ENCODE data around the gene SLC35F3.
"Not testable (repeated sequence)": the region's sequence is repeated elsewhere in the genome, so short reads cannot be mapped to it uniquely, and the experiment has no call there.

Gene SLC35F3

GRCh38 chr1:234222561-234223280, 318.2 kb downstream of the SLC35F3 start:
- no peak for DNase-seq (ENCODE audit: low spot score)

GRCh38 chr1:234226113-234226818, 321.8 kb downstream of the SLC35F3 start:
- no peak for DNase-seq (ENCODE audit: low spot score)

- DNase-seq (ENCODE audit: low spot score), result no peak
These were observed 322.3 kb downstream of the SLC35F3 start for GRCh38 chr1:234226819-234227165.

GRCh38 chr1:234229581-234230387, 325.3 kb downstream of the SLC35F3 start:
- DNase-seq (ENCODE audit: low spot score), result no peak

- no peak for DNase-seq (ENCODE audit: low spot score)
These were observed 326.0 kb downstream of the SLC35F3 start for GRCh38 chr1:234230414-234230862.

- DNase-seq (ENCODE audit: low spot score), result no peak
These were observed 326.8 kb downstream of the SLC35F3 start for GRCh38 chr1:234231061-234231892.

GRCh38 chr1:234231893-234232276, 327.4 kb downstream of the SLC35F3 start:
- no peak for DNase-seq (ENCODE audit: low spot score)

- no peak for DNase-seq (ENCODE audit: low spot score)
These were observed 329.7 kb downstream of the SLC35F3 start for GRCh38 chr1:234234199-234234598.

- no peak for DNase-seq (ENCODE audit: low spot score)
These were observed 331.0 kb downstream of the SLC35F3 start for GRCh38 chr1:234235434-234235881.

GRCh38 chr1:234237393-234237792, 332.9 kb downstream of the SLC35F3 start:
- no peak for DNase-seq (ENCODE audit: low spot score)

GRCh38 chr1:234238060-234238459, 333.6 kb downstream of the SLC35F3 start:
- DNase-seq (ENCODE audit: low spot score), result no peak

- no peak for DNase-seq (ENCODE audit: low spot score)
These were observed 335.0 kb downstream of the SLC35F3 start for GRCh38 chr1:234239515-234239914.

GRCh38 chr1:234239936-234240335, 335.5 kb downstream of the SLC35F3 start:
- no peak for DNase-seq (ENCODE audit: low spot score)

GRCh38 chr1:234240680-234241079, 336.2 kb downstream of the SLC35F3 start:
- no peak for DNase-seq (ENCODE audit: low spot score)

GRCh38 chr1:234241941-234242490, 337.5 kb downstream of the SLC35F3 start:
- DNase-seq (ENCODE audit: low spot score), result no peak

GRCh38 chr1:234243521-234244260, 339.2 kb downstream of the SLC35F3 start:
- no peak for DNase-seq (ENCODE audit: low spot score)

GRCh38 chr1:234244482-234244881, 340.0 kb downstream of the SLC35F3 start:
- DNase-seq (ENCODE audit: low spot score), result no peak

- DNase-seq (ENCODE audit: low spot score), result no peak
These were observed 342.2 kb downstream of the SLC35F3 start for GRCh38 chr1:234246638-234247116.

- DNase-seq (ENCODE audit: low spot score), result not testable (repeated sequence)
These were observed 343.3 kb downstream of the SLC35F3 start for GRCh38 chr1:234247746-234248145.

- DNase-seq (ENCODE audit: low spot score), result no peak
These were observed 346.3 kb downstream of the SLC35F3 start for GRCh38 chr1:234250747-234251146.

- no peak for DNase-seq (ENCODE audit: low spot score)
These were observed 349.3 kb downstream of the SLC35F3 start for GRCh38 chr1:234253732-234254131.
